ENCODE data around the gene HPCAL1. TPM values are rescaled to one million over a fixed set of nuclear protein-coding genes. Genes with fewer than 3 reads are reported as not detected.
"Not testable (repeated sequence)": the region's sequence is repeated elsewhere in the genome, so short reads cannot be mapped to it uniquely, and the experiment has no call there.

The HPCAL1 gene
- total RNA-seq, 1 donor from 2014 or later: 69.1 TPM

DNA sequence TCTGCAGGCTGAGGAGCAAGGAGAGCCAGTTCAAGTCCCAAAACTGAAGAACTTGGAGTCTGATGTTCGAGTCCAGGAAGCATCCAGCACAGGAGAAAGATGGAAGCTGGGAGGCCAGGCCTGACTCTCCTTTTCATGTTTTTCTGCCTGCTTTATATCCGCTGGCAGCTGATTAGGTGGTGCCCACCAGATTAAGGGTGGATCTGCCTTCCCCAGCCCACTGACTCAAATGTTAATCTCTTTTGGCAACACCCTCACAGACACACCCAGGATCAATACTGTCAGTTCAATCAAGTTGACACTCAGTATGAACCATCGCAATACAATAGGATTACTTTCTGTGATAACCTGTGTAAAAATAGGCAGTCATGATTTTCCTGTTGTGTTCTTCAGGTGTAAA lies 154.5 kb downstream of the HPCAL1 start:
- DNase-seq (ENCODE audit: low read depth, low spot score): not testable (repeated sequence)

GRCh38 chr2:10457846-10458598 lies 155.3 kb downstream of the HPCAL1 start:
- DNase-seq (ENCODE audit: low read depth, low spot score): no peak

DNA sequence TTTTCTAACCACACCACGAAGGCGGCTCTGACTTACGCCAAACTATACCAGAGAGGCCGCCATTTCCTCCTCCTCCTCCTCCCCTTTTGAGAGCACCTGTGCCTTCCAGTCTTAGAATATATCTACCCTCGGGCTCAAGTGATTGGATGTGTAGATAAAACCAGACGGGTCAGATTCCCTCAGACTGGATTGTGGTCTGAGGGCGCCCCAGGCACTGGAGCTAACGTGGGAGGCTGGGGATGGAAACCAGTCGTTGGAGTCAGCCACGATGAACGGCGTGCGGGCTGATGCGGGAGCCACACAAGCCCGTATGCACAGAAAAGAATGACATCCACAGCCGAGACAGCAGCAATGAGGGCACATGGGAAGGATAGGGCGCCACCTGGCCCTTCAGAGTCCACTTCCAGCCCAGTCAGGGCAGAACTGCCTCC lies 157.7 kb downstream of the HPCAL1 start:
- no peak for DNase-seq (ENCODE audit: low read depth, low spot score)

DNA sequence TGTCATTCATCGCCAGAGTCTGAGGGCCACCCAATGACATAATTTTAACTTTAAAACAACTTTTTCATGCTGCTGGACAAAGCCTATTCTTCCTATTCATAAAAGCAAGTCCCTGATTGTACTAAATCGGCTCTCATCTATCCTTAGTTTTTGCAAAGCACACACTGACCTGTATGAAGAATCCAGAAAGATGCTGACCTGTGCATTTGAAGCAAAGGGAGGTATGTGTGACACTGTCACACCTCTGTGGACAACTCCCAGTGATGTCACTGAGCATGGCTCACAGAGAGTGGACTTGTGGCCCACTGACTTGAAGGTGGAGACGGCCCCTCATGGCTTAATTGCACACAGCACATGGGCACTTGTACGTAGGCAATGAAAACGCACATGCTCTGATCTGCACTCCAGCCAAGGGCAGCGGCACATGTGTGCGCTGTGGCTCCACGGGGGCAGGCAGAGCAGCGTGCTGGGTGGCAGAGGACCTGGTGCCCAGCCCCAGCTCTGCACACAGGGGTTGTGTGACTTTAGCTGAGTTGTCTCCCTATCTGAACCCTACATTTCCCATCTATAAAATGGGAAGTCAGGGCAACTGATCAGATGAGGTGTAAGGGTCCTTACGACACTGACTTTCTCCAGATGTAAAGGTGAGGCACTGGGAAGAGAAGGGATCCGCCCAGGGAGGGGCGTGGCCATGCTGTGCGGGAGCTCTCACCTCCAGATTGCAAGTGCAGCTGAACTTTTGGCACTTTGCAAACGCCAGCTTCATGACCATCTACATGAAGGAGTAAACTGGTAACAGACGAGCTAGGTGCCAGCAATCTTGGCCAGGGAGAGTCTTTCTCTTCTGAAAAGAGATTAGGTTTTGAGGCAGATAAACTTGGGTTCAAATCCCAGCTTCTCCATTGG lies 159.7 kb downstream of the HPCAL1 start:
- DNase-seq (ENCODE audit: low read depth, low spot score): no peak

- no peak for DNase-seq (ENCODE audit: low read depth, low spot score)
Observed at GRCh38 chr2:10465910-10466309, 163.2 kb downstream of the HPCAL1 start.

GRCh38 chr2:10466801-10467200 lies 164.1 kb downstream of the HPCAL1 start:
- DNase-seq (ENCODE audit: low read depth, low spot score): no peak

DNA sequence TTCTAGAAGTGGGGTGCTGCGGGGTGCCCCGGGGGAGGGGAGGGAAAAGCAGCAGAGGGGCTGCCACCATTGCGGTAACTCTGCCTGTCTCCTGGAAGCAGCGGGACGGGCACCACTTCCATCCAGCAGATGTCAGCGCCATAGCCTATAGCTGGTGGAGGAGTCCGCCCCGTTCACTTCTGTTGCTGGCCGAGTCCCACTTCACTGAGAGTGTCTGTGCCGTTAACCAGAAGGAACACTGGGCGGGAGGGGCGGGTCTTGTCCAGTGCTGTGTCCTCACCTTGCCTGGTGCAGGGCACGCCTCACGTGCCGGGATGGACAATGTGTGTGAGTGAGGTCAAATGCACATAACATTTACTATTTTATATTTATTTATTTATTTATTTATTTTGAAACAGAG lies 164.7 kb downstream of the HPCAL1 start:
- DNase-seq (ENCODE audit: low read depth, low spot score): no peak

DNA sequence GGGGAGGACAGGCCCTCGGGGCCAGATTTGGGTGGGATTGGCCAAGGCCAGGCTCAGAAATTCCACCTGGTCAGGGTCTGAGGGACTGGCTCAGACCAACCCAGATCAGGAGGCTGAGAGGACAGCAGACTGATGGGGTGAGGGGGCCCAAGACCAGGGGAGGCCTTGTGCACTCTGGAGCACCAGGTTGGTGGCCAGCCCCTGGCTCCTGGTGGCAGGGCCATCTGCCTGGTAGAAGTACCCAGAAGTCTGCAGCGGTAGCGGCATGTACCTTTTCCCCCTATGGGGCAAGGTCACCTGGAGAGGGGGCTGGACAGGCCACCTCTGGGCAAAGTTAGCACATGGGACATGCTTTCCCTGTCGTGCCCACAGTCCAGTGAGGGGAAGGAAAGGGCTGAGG lies 166.6 kb downstream of the HPCAL1 start:
- no peak for DNase-seq (ENCODE audit: low read depth, low spot score)

DNA sequence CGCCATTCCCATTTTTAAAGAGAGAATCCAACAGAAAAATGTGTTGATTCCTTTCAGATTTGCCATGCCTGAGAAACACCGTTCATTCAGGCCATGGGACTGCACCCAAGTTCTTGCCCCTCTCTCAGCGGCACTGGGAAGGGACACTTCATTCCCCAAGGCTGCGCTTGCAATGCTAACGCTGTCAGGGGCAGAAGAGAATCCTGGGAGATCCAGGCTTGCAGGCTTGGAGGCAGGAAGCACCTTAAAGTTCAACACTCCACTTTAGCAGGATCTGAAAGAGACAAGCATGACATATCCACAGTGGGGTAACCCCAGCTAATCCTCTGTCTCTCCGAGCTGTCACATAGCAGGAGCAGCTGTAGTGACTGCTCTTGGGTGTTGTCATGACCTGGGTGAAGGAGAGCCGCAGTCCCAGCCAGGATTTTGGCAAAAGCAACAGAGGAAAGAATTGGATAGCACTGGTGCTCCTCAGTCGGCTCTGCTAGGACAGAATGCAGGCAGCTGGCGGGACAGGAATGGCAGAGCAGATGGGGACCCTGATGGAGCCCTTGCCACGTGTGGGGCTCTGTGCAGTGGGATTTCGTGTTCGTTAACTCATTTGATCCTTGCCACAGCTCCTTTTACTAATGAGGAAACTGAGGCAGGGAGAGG lies 167.4 kb downstream of the HPCAL1 start:
- no peak for DNase-seq (ENCODE audit: low read depth, low spot score)

GRCh38 chr2:10471046-10471571 lies 168.4 kb downstream of the HPCAL1 start:
- no peak for DNase-seq (ENCODE audit: low read depth, low spot score)

- no peak for DNase-seq (ENCODE audit: low read depth, low spot score)
Observed at GRCh38 chr2:10471955-10472354, 169.3 kb downstream of the HPCAL1 start.

GRCh38 chr2:10473121-10473756 lies 170.5 kb downstream of the HPCAL1 start:
- no peak for DNase-seq (ENCODE audit: low read depth, low spot score)

DNA sequence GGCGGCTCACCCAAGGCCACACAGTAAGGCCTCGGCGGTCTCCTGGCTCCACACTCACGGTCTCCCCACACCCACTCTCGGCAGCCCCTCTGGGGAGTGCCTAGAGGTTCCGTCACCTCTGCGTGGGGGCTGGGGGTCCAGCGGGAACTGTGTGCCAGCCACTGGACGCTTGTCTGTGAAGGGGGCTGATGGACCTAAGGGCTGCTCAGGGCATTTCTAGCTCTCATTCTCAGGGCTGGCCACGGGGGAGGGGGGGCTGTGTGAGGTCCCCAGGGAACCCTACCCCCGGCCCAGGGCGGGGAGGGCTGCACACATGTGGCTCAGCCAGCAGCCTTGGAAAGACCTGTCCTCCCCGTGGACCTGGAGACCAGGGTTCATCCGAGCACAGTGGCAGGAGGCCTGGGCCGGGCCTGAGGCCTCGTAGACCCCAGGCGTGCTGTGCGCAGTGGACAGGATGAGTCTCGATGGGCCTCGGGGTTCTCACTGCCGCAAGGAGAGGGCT lies 172.6 kb downstream of the HPCAL1 start:
- DNase-seq (ENCODE audit: low read depth, low spot score): no peak

GRCh38 chr2:10475811-10476660 lies 173.3 kb downstream of the HPCAL1 start:
- DNase-seq (ENCODE audit: low read depth, low spot score): no peak

- no peak for DNase-seq (ENCODE audit: low read depth, low spot score)
Observed at GRCh38 chr2:10476723-10477442, 174.2 kb downstream of the HPCAL1 start.

All from pulmonary artery endothelial cell (primary cell).